ENCODE data around the gene REC8.

DNA sequence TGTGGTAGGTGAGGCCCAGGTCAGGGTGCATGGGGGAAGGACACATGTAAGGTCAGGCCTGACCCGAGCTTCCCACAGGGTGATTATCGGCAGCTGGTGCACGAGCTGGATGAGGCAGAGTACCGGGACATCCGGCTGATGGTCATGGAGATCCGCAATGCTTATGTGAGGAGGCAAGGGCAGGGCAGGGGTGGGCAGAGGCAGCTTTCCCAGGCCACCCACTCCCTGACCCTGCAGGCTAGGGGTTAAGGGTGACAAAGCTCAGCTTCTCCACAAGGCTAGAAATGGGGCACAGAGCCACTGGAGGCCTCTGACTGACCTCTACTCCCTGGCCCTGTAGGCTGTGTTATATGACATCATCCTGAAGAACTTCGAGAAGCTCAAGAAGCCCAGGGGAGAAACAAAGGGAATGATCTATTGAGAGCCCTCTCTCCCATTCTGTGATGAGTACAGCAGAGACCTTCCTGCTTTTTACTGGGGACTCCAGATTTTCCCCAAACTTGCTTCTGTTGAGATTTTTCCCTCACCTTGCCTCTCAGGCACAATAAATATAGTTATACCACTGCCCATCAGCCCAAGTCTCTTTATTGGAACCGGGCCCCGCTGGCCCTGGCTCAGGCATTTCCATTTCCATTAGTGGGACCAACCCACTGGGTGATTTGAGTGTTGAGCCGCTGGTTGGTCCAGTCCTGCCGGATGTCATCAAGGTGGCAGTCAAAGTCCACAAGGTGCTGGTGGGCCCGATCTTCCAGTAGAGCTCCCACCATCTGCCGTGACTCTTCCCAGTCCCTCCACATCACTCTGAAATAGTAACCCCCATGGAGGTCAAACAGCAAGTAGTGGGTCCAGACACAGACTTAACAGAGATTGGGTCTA lies 33.2 kb upstream of the REC8 start:
- TF ChIP-seq CTCF (IDR thresholded peaks at IDR 0.05): no peak
- TF ChIP-seq EZH2phosphoT487 (IDR thresholded peaks at IDR 0.05): no peak
- no peak for TF ChIP-seq EZH2 (IDR thresholded peaks at IDR 0.05)

All from neural progenitor cell (in vitro differentiated cells).